ENCODE measurements around the gene SMCO3.

The SMCO3 gene

GRCh38 chr12:14827043-14827442 lies 13.1 kb upstream of the SMCO3 start:
- DNase-seq (ENCODE audit: low spot score), result no peak

- no peak for DNase-seq (ENCODE audit: low spot score)
Measured at GRCh38 chr12:14826491-14826890, 12.5 kb upstream of the SMCO3 start.

GRCh38 chr12:14825256-14825655 lies 11.3 kb upstream of the SMCO3 start:
- no peak for DNase-seq (ENCODE audit: low spot score)

GRCh38 chr12:14824012-14824634 lies 10.1 kb upstream of the SMCO3 start:
- no peak for DNase-seq (ENCODE audit: low spot score)

GRCh38 chr12:14811486-14811885 lies 2.5 kb downstream of the SMCO3 start:
- no peak for DNase-seq (ENCODE audit: low spot score)

- DNase-seq (ENCODE audit: low spot score), result peak; percentile 16
Measured at GRCh38 chr12:14810953-14811483, 3.0 kb downstream of the SMCO3 start.

GRCh38 chr12:14810167-14810952 lies 3.6 kb downstream of the SMCO3 start:
- DNase-seq (ENCODE audit: low spot score), result no peak

GRCh38 chr12:14803830-14804160 lies 10.2 kb downstream of the SMCO3 start:
- DNase-seq (ENCODE audit: low spot score), result no peak

- DNase-seq (ENCODE audit: low spot score), result peak; percentile 83
Measured at GRCh38 chr12:14803011-14803829, 10.8 kb downstream of the SMCO3 start, which contains the start of the genes C12orf60 and WBP11. TSS of gene C12orf60 (plus strand) at chr12:14803670. CDS start at chr12:14822936, 19,266 bp downstream. TSS of gene WBP11 (minus strand) at chr12:14803478. CDS start at chr12:14801383, 2,095 bp downstream.

GRCh38 chr12:14802721-14803010 lies 11.3 kb downstream of the SMCO3 start:
- DNase-seq (ENCODE audit: low spot score), result no peak

- no peak for DNase-seq (ENCODE audit: low spot score)
Measured at GRCh38 chr12:14802247-14802646, 11.7 kb downstream of the SMCO3 start.

GRCh38 chr12:14795028-14795448 lies 18.9 kb downstream of the SMCO3 start:
- no peak for DNase-seq (ENCODE audit: low spot score)

GRCh38 chr12:14785568-14785967 lies 28.4 kb downstream of the SMCO3 start:
- no peak for DNase-seq (ENCODE audit: low spot score)

- DNase-seq (ENCODE audit: low spot score), result no peak
Measured at GRCh38 chr12:14784471-14784870, 29.5 kb downstream of the SMCO3 start.

- no peak for DNase-seq (ENCODE audit: low spot score)
Measured at GRCh38 chr12:14782756-14783155, 31.2 kb downstream of the SMCO3 start.

- DNase-seq (ENCODE audit: low spot score), result no peak
Measured at GRCh38 chr12:14781563-14781962, 32.4 kb downstream of the SMCO3 start.

- no peak for DNase-seq (ENCODE audit: low spot score)
Measured at GRCh38 chr12:14780859-14781258, 33.1 kb downstream of the SMCO3 start.

GRCh38 chr12:14779834-14780233 lies 34.1 kb downstream of the SMCO3 start:
- no peak for DNase-seq (ENCODE audit: low spot score)

GRCh38 chr12:14777271-14777670 lies 36.7 kb downstream of the SMCO3 start:
- DNase-seq (ENCODE audit: low spot score), result no peak

GRCh38 chr12:14776236-14776961 lies 37.6 kb downstream of the SMCO3 start:
- no peak for DNase-seq (ENCODE audit: low spot score)

GRCh38 chr12:14775636-14775980 lies 38.4 kb downstream of the SMCO3 start:
- no peak for DNase-seq (ENCODE audit: low spot score)

All from HuH-7.5 (cell line).